ENCODE data around the gene CUBN.

CUBN gene

GRCh38 chr10:17101257-17101909, 28.2 kb downstream of the CUBN start:
- no peak for DNase-seq

GRCh38 chr10:17100586-17100985, 29.0 kb downstream of the CUBN start:
- DNase-seq = no peak

- DNase-seq = no peak
Observed at GRCh38 chr10:17098012-17098411, 31.6 kb downstream of the CUBN start.

GRCh38 chr10:17094844-17095243, 34.8 kb downstream of the CUBN start:
- DNase-seq = no peak

- no peak for DNase-seq
Observed at GRCh38 chr10:17092986-17093803, 36.4 kb downstream of the CUBN start.

DNA sequence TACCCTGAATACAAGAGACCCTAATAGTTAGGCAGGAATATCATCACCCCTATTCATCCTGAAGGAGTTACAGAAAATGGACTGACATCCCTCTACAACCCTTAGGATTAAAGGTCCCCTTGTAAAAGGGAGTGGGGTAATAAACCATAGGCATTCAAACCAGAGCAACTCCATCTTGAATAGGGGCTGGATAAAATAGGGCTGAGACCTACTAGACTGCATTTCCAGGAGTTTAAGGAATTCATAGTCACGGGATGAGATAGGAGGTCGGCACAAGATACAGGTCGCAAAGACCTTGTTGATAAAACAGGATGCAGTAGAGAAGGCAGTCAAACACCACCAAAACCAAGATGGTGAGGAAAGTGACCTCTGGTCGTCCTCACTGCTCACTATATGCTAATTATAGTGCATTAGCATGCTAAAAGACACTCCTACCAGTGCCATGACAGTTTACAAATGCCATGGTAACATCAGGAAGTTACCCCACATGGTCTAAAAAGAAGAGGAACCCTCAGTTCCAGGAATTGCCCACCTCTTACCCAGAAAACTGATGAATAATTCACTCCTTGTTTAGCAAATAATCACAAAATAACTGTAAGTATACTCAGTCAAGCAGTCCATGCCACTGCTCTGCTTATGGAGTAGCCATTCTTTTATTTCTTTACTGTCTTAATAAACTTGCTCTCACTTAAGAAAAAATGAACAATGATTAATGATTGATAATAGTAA, 37.2 kb downstream of the CUBN start:
- DNase-seq = no peak

- DNase-seq = no peak
Observed at GRCh38 chr10:17088118-17088806, 41.3 kb downstream of the CUBN start.

GRCh38 chr10:17086865-17087367, 42.7 kb downstream of the CUBN start:
- DNase-seq = no peak

DNA sequence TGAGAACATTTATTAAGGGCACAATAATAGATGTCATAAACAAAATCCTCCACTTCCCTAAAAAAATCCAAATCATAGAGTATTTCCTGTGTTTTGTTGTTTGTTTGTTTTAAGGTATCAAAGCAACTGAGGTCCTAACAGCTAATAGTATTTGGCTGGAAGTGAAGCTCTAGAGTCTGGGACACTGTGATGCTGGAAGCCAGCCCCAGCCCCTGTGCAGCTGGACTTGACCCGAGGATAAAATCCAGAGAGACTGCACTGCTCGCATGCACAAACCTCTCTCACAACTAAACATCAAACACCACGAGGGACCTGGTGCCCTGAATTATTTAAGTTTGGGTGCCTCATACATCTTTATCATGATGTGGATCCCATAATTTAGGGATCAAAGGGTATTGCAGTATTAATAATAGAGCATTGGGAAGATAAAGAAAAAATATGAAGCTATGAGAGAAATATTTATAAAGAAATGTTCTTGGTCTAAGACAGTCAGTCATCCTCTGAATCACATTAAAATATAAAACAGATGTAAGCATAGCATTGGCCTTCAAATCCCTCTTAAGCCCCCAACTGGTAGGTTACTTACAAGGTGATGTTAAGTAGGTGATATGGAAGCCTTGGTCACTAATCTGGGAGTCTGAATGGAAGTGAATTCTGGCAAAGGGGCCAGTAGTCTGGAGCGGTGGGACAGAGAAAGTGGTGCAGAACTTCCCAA, 44.4 kb downstream of the CUBN start:
- no peak for DNase-seq

DNA sequence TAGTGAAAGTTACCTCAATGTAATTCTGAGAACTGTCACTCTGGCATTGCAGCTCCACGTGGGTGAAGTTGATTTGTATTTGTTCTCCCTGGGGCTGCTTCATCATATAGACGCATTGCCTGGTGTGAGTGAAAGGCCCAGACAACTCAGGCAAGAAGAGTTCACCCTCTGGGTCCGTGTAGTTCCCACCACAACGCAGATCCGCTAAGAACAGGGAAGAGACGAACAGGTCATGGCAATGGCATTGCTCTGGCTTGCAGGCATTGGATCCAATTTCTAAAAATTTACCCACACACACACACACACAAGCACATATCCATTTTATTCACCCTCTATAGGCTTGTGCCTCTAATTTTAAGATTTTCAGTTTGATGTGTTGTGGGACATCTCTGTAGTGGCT, 45.4 kb downstream of the CUBN start:
- DNase-seq = no peak

GRCh38 chr10:17081431-17081830, 48.2 kb downstream of the CUBN start:
- no peak for DNase-seq

- no peak for DNase-seq
Observed at GRCh38 chr10:17077890-17078289, 51.7 kb downstream of the CUBN start.

DNA sequence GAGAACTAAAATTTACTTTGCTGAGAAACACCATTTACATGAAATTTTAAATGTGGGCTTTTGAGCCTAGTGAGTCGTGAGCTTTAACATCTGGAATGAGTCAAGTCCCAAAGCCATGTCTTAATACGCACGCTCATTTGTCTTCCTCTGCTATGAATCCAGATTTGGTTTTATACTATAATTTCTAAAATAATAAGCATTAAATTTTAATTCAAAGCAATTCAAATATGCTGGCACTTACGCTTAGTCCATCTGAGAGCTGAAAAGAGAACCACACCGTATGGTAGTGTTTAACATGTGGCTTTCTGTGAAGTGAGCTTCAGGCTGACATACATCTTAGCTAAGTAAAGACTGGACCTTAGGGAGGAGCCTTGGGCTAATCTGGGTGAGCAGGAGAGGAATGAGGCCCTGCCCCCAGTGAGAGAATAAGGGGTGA, 52.2 kb downstream of the CUBN start:
- DNase-seq = no peak

GRCh38 chr10:17076626-17077345, 52.8 kb downstream of the CUBN start:
- no peak for DNase-seq

GRCh38 chr10:17075533-17076359, 53.9 kb downstream of the CUBN start:
- DNase-seq = no peak

DNA sequence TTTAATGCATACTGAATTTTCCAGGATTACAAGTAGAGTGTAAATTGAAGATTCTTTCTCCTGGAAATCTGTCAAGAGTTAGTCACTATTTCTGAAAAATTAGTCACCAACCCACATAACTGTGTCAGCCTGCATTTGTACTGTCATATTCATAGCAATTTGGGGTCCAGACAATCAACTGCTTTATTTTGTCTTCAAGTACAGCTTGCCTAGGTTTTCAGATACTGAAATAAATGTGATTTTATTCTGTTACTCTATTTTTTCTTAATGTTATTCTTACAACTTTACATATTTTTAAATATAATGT, 55.1 kb downstream of the CUBN start:
- no peak for DNase-seq

DNA sequence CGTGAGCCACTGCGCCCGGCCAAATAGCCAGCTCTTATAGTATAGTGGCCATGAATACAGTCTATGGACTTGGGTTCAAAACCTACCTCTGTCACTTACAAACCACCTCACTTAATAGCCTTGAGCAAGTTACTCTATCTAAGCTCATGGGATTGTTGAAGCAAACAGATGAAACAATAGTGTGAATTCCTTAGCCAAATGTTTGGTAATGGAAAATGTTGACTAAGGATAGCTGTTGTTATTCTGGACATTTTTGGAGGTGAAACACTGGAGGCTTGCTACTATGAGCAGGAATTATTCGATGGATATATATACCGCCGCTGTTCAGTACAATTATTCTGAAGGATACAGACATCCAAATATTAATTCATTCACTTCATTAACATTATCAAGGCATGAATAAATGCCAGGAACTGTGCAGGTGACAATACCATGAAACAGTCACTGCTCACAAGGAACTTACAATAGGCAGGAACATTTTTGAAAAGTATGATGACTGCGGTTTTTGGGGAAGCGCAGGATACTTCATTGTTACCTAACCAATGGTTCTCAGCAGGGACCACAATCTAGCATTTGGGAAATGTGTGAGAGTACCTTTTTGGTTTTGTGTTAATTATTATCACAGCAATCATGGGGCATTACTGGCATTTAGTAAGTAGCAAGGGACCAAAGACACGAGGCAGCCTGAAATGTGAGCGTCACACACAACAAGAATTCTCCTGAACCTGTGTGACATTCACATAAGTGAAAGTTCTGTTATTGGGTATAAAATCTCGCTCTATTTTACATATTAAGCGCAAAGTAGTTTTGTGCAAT, 55.7 kb downstream of the CUBN start:
- DNase-seq = no peak

- DNase-seq = no peak
Observed at GRCh38 chr10:17068953-17069352, 60.7 kb downstream of the CUBN start.

DNA sequence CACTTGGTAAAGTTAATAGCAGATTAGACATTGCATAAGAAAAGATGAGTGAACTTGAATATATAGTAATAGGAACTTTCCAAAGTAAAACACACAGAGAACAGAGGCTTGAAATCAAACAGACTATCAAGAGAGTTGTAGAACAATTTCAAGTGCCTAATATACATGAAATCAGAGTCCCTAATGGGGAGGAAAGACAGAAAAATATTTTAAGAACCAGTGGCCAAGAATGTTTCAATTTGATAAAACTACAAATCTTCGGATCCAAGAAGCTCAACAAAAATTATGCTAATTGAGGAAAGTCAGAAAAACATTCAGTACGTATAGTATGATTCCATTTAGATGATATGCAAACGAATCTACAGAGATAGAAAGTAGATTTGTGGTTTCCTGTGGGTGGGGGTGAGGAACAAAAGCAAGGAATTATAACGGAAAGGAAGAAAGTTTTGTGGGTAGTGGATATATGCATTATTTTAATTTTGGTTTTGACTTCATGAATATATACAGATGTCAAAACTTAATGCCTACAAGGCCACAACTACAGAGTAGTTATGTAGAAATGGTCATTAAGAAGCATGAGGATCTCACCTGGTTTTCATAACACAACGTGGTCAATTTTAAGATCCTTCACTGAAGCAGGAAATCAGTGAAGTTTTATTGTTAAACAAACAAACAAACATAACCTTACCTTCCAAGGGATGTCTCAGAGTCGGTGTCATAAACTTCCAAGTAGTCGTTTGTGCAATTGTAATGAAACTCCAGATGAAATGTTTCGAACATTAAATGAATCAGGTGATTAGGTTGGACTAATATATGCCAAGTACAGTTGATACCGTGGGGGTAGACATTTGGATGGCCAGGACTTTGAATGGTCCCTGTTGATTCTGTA, 62.0 kb downstream of the CUBN start:
- DNase-seq = no peak
